WTC11 (cell line): ENCODE data around the gene SETMAR.

ENCODE experiments used
- CTCF ChIP-seq: fragments of 200-600 bp; IDR thresholded peaks from 2 replicates; pipeline ENCODE4 v1.8.0; 2022; ENCODE audit warnings: antibody characterized with exemption
- E2F1 ChIP-seq: sonication (generic); formaldehyde crosslinking; IDR thresholded peaks from 2 replicates; pipeline ENCODE4 v1.8.0; 2022; ENCODE audit warnings: mild to moderate bottlenecking, missing genetic modification reagents
- ESRRA ChIP-seq: sonication (generic); formaldehyde crosslinking; IDR thresholded peaks from 2 replicates; pipeline ENCODE4 v1.8.1; 2022; ENCODE audit warnings: mild to moderate bottlenecking, missing genetic modification reagents, borderline replicate concordance
- IRF1 ChIP-seq: sonication (generic); formaldehyde crosslinking; IDR thresholded peaks from 2 replicates; pipeline ENCODE4 v1.8.0; 2023; ENCODE audit warnings: missing genetic modification reagents
- MAX ChIP-seq: sonication (generic); formaldehyde crosslinking; IDR thresholded peaks from 2 replicates; pipeline ENCODE4 v1.8.0; 2022; ENCODE audit warnings: mild to moderate bottlenecking, missing genetic modification reagents
- NR1H2 ChIP-seq: sonication (generic); formaldehyde crosslinking; IDR thresholded peaks from 2 replicates; pipeline ENCODE4 v1.9.0; 2021; ENCODE audit warnings: mild to moderate bottlenecking, moderate library complexity, missing genetic modification reagents
- SOX15 ChIP-seq: fragments of 250-450 bp; sonication (Bioruptor Pico); IDR thresholded peaks from 2 replicates; pipeline ENCODE4 v1.9.0; 2021; ENCODE audit warnings: mild to moderate bottlenecking
- SP1 ChIP-seq: sonication (generic); formaldehyde crosslinking; conservative IDR thresholded peaks from 2 replicates; pipeline ENCODE4 v1.8.1; 2022; ENCODE audit warnings: missing genetic modification reagents
- USF2 ChIP-seq: sonication (generic); formaldehyde crosslinking; IDR thresholded peaks from 2 replicates; pipeline ENCODE4 v1.8.1; 2023; ENCODE audit warnings: mild to moderate bottlenecking, missing genetic modification reagents, moderate library complexity
- ZBTB21 ChIP-seq: sonication (generic); formaldehyde crosslinking; IDR thresholded peaks from 2 replicates; pipeline ENCODE4 v1.8.1; 2023; ENCODE audit warnings: mild to moderate bottlenecking, missing genetic modification reagents, borderline replicate concordance
- ZSCAN18 ChIP-seq: fragments of 250-450 bp; sonication (Bioruptor Pico); IDR thresholded peaks from 2 replicates; pipeline ENCODE4 v2.1.2; 2022; ENCODE audit warnings: mild to moderate bottlenecking, moderate library complexity

- TF ChIP-seq SOX15 (CRISPR knock-in tag), result no peak
- no peak for TF ChIP-seq ZBTB21 (CRISPR knock-in tag)
- TF ChIP-seq CTCF, result no peak
- TF ChIP-seq USF2, result no peak
- TF ChIP-seq MAX (CRISPR knock-in tag), result no peak
- no peak for TF ChIP-seq SP1 (CRISPR knock-in tag)
- TF ChIP-seq NR1H2 (CRISPR knock-in tag), result no peak
- TF ChIP-seq ESRRA (CRISPR knock-in tag), result no peak
- no peak for TF ChIP-seq IRF1 (CRISPR knock-in tag)
- no peak for TF ChIP-seq ZSCAN18 (CRISPR knock-in tag)
- TF ChIP-seq E2F1 (CRISPR knock-in tag), result no peak
Observed at GRCh38 chr3:4355401-4356219, 52.4 kb downstream of the SETMAR start.
